PC-3 (cell line): ENCODE data around the gene RASL10A. TPM values are rescaled to one million over a fixed set of nuclear protein-coding genes. Genes with fewer than 3 reads are reported as not detected.
A peak's percentile ranks its signal among the peaks of the same experiment; 100 is the strongest.
"Not testable (repeated sequence)": the region's sequence is repeated elsewhere in the genome, so short reads cannot be mapped to it uniquely, and the experiment has no call there.

Experiments
- ATAC-seq: fragments of 200-7000 bp; cut with Tn5 transposase; 2 replicates; pipeline ENCODE4 v1.9.1; 2020; ENCODE audit warnings: mild to moderate bottlenecking, moderate library complexity
- Bru-seq: library from RNA; stranded (reverse); fragments of 400-500 nt; gene quantifications from one replicate; lab custom pipeline; 2021; lab: Mats Ljungman, UMichigan
- BruChase-seq, 2 experiments: library from RNA; stranded (reverse); fragments of 400-500 nt; gene quantifications; one replicate each; lab custom pipeline; 2021; lab: Mats Ljungman, UMichigan
- BruUV-seq: library from RNA; stranded (reverse); fragments of 400-500 nt; replicated peaks from 2 replicates; lab custom pipeline; 2021; lab: Mats Ljungman, UMichigan
- CTCF ChIA-PET: fragments of 300-600 bp; sonication (Branson Sonifier 250); formaldehyde crosslinking; loops from one replicate; lab custom pipeline; 2022; ENCODE audit warnings: antibody characterized with exemption; lab: Charles Lee
- POLR2A ChIA-PET: fragments of 300-600 bp; sonication (Branson Sonifier 250); formaldehyde crosslinking; loops from one replicate; lab custom pipeline; 2022; ENCODE audit warnings: antibody characterized with exemption; ENCODE audit not compliant: unreplicated experiment; lab: Charles Lee
- DNase-seq: peaks from one replicate; pipeline ENCODE4 v3.0.0-alpha.2; 2015
- H2AFZ ChIP-seq: fragments of 300-600 bp; sonication (generic); 2 replicates; pipeline ENCODE4 v1.6.0; 2016; ENCODE audit warnings: antibody characterized with exemption, low read length
- H3F3A ChIP-seq: fragments of 300-600 bp; sonication (generic); one replicate; pipeline ENCODE4 v1.6.0; 2017; ENCODE audit warnings: antibody characterized with exemption, low read length, control low read depth, mild to moderate bottlenecking; ENCODE audit not compliant: unreplicated experiment
- H3K27ac ChIP-seq: fragments of 300-600 bp; sonication (generic); 2 replicates; pipeline ENCODE4 v1.5.1; 2016; ENCODE audit warnings: mild to moderate bottlenecking, low read length
- H3K27me3 ChIP-seq: fragments of 300-600 bp; sonication (generic); 2 replicates; pipeline ENCODE4 v1.6.1; 2016; ENCODE audit warnings: low read length, mixed read lengths
- H3K36me3 ChIP-seq: fragments of 300-600 bp; sonication (generic); 2 replicates; pipeline ENCODE4 v1.6.1; 2016; ENCODE audit warnings: low read depth, mixed run types, low read length, mixed read lengths
- H3K4me1 ChIP-seq: fragments of 300-600 bp; sonication (generic); 2 replicates; pipeline ENCODE4 v1.5.1; 2016; ENCODE audit warnings: low read length; ENCODE audit not compliant: insufficient read depth
- H3K4me2 ChIP-seq: fragments of 300-600 bp; sonication (generic); 2 replicates; pipeline ENCODE4 v1.6.0; 2016; ENCODE audit warnings: low read length
- H3K4me3 ChIP-seq: fragments of 300-600 bp; sonication (generic); 2 replicates; pipeline ENCODE4 v1.5.1; 2016; ENCODE audit warnings: mild to moderate bottlenecking, low read length, mixed read lengths
- H3K79me2 ChIP-seq: fragments of 300-600 bp; sonication (generic); 2 replicates; pipeline ENCODE4 v1.6.1; 2017; ENCODE audit warnings: low read length, mixed read lengths
- H3K9ac ChIP-seq: fragments of 300-600 bp; sonication (generic); 2 replicates; pipeline ENCODE4 v1.6.0; 2016; ENCODE audit warnings: mild to moderate bottlenecking, low read length
- H3K9me2 ChIP-seq: fragments of 300-600 bp; sonication (generic); replicated peaks from 2 replicates; pipeline ENCODE4 v1.6.1; 2016; ENCODE audit warnings: mixed run types, low read length, mixed read lengths
- H3K9me3 ChIP-seq: fragments of 300-600 bp; sonication (generic); 2 replicates; pipeline ENCODE4 v1.6.1; 2016; ENCODE audit warnings: low read length, mixed read lengths
- H4K20me1 ChIP-seq: fragments of 300-600 bp; sonication (generic); 2 replicates; pipeline ENCODE4 v1.6.1; 2016; ENCODE audit warnings: low read length, mixed read lengths
- EZH2 ChIP-seq: fragments of 300-600 bp; sonication (generic); IDR thresholded peaks from one replicate; pipeline ENCODE4 v1.6.1; 2017; ENCODE audit warnings: antibody characterized with exemption, mild to moderate bottlenecking, low read length; ENCODE audit not compliant: unreplicated experiment
- EZH2phosphoT487 ChIP-seq: fragments of 300-600 bp; sonication (generic); IDR thresholded peaks from 2 replicates; pipeline ENCODE4 v1.6.1; 2018; ENCODE audit warnings: mild to moderate bottlenecking, antibody characterized with exemption, low read length, borderline replicate concordance
- intact Hi-C: fragments of 100-400 bp; cut with micrococcal nuclease; formaldehyde crosslinking; loops from 2 replicates; pipeline ENCODE4 v1.9.0; 2023
- long read RNA-seq: library from polyadenylated mRNA; unstranded; transcript quantifications from one replicate; pipeline ENCODE4 v2.0.0, GENCODE V29; 2021; ENCODE audit not compliant: unreplicated experiment
- total RNA-seq: library from RNA; depleted of rRNA; stranded (reverse); fragments of >200 nt; gene quantifications from 2 replicates; pipeline ENCODE4 v1.2.3, GENCODE V29; 2014; rRNA removed
- TF ChIP-seq, protein P1 (sequence below): fragments of 300-600 bp; sonication (generic); conservative IDR thresholded peaks from 2 replicates; pipeline ENCODE4 v1.5.1; 2017; ENCODE audit warnings: antibody characterized with exemption, low read depth, mild to moderate bottlenecking, low read length

The RASL10A gene, protein sequence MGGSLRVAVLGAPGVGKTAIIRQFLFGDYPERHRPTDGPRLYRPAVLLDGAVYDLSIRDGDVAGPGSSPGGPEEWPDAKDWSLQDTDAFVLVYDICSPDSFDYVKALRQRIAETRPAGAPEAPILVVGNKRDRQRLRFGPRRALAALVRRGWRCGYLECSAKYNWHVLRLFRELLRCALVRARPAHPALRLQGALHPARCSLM
- total RNA-seq, result 1.4 TPM in 1 of 2 replicates, not detected in the other
- percentile 24 among the genes with signal in this experiment for Bru-seq, nascent RNA
- BruChase-seq, experiment 1, labeled RNA remaining after a 6-hour chase, result percentile 37 among the genes with signal in this experiment
- percentile 25 among the genes with signal in this experiment for BruChase-seq, experiment 2, labeled RNA remaining after a 2-hour chase
- long read RNA-seq, result 0 reads

DNA sequence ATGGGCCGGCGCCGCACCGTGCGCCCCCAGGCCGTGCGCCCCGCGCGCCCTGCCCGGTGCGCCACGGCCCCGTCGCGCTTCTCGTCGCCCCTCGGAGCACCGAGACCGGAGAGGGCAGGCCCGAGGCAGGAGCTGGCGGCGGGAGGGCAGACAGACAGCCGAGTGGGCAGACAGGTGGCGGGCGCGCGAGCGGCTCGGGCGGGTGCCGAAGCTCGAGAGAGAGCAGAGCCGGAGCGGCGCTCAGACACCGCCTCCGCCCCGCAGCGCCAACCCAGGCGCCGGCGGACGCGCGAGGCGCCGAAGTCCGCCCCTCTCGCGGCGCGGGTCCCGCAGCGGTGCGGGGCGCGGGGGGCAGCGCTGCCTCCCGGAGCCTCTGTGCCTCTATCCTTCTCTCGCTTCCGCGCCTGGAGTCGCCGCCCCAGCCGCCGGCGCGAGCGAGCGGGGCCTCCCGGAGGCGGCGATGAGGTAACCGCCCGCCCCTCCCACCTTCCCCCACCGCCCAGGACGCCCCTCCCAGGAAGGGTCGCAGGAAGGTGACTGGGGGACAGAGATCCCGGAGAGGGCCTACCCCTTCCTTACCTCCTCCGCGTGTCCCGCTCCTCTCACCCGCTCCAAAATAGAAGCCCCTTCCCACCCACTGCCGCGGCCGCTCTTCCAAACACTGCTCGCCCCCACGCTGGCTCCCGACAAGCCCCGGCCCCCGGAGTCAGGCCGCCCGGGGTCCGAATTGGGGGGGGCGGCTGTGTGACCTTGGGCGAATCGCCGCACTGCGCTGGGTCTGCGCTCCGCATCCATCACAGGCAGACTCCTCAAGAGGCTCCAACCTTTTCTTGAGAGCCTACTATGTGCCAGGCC is at the start of gene RASL10A:
Gene RASL10A (minus strand): TSS at position 412 of the 855 bp plus-strand sequence. CDS start 451 bp downstream, outside the sequence.
- intact Hi-C loops, result no loop called here
- H3K27me3 ChIP-seq, result peaks cover 5% of the 10 kb centered on the region; the same call in 1 of the 2 replicates
- peak within 1 kb of the TSS; percentile 51; the same call in 1 of the 2 replicates for H3K4me3 ChIP-seq

DNA sequence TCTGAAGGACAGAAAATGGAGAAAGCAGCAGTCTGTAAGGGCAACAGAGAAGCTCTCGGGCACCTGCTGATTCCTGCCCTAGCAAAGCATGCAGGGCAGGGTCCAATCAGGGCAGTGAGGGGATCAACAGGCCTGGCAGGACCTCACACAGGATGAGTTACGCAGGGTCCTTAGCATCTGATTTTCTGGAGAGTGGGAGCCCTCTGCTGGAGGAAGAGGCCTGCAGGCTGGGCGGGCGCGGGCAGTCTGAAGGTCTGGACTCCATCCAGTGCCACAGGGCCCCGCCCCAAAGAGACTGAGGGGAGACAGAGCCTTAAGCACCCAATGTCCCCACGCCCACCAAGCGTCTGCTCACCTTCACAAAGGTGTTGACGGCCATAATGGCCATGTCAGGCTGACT is 44.0 kb upstream of the RASL10A start:
- CTCF ChIA-PET, result interaction anchor here (0.6 kb wide), 1 partner anchor 39 kb away, joined by 4 read pairs; no protein-coding TSS in a partner anchor
- Histone ChIP-seq H2AFZ (no peak overlapping the region), H3K36me3 (peaks cover 12% of the 10 kb centered on the region), H3K9me3 (no peaks in the 10 kb centered on the region), H3K4me1 (no peaks in the 10 kb centered on the region), H3F3A (no peaks in the 10 kb centered on the region), H3K4me2 (no peak overlapping the region), H3K27ac (no peak overlapping the region), H3K9ac (no peak overlapping the region), H3K27me3 (no peaks in the 10 kb centered on the region), H4K20me1 (no peaks in the 10 kb centered on the region), H3K4me3 (no peak overlapping the region), H3K79me2 (no peaks in the 10 kb centered on the region), H3K9me2 (no peaks in the 10 kb centered on the region)
- DNase-seq, result peak; percentile 51
- TF ChIP-seq, protein P1, sequence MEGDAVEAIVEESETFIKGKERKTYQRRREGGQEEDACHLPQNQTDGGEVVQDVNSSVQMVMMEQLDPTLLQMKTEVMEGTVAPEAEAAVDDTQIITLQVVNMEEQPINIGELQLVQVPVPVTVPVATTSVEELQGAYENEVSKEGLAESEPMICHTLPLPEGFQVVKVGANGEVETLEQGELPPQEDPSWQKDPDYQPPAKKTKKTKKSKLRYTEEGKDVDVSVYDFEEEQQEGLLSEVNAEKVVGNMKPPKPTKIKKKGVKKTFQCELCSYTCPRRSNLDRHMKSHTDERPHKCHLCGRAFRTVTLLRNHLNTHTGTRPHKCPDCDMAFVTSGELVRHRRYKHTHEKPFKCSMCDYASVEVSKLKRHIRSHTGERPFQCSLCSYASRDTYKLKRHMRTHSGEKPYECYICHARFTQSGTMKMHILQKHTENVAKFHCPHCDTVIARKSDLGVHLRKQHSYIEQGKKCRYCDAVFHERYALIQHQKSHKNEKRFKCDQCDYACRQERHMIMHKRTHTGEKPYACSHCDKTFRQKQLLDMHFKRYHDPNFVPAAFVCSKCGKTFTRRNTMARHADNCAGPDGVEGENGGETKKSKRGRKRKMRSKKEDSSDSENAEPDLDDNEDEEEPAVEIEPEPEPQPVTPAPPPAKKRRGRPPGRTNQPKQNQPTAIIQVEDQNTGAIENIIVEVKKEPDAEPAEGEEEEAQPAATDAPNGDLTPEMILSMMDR, result peak; percentile 74
- TF ChIP-seq EZH2, result no peak
- ATAC-seq, result peak; percentile 87
- intact Hi-C loops, result no loop called here
- POLR2A ChIA-PET, result interaction anchor here (0.7 kb wide), 1 partner anchor 48 kb away, joined by 4 read pairs; no protein-coding TSS in a partner anchor
- BruUV-seq, result no TSS peak

More for the DNA sequence above, at the start of gene RASL10A:
- no peaks in the 10 kb centered on the region for H4K20me1 ChIP-seq
- H3K27ac ChIP-seq, result no peak within 1 kb of the TSS
- H3F3A ChIP-seq, result no peaks in the 10 kb centered on the region
- H3K36me3 ChIP-seq, result no peaks in the 10 kb centered on the region
- DNase-seq (no peak), ATAC-seq (no peak)
- CTCF ChIA-PET, result no interaction called here
- H3K9me2 ChIP-seq, result no peaks in the 10 kb centered on the region
- peak within 1 kb of the TSS; percentile 74 for H3K4me2 ChIP-seq
- peaks cover under 1% of the 10 kb centered on the region; the same call in 1 of the 2 replicates for H3K79me2 ChIP-seq
- TF ChIP-seq, protein P1, result no peak
- TF ChIP-seq EZH2phosphoT487 (no peak), EZH2 (no peak)
- POLR2A ChIA-PET, result no interaction called here
- BruUV-seq, result no TSS peak
- H3K9ac ChIP-seq, result no peak within 1 kb of the TSS
- peaks cover 14% of the 10 kb centered on the region for H3K4me1 ChIP-seq
- peak within 1 kb of the TSS; percentile 55; the same call in 1 of the 2 replicates for H2AFZ ChIP-seq
- no peaks in the 10 kb centered on the region for H3K9me3 ChIP-seq

DNA sequence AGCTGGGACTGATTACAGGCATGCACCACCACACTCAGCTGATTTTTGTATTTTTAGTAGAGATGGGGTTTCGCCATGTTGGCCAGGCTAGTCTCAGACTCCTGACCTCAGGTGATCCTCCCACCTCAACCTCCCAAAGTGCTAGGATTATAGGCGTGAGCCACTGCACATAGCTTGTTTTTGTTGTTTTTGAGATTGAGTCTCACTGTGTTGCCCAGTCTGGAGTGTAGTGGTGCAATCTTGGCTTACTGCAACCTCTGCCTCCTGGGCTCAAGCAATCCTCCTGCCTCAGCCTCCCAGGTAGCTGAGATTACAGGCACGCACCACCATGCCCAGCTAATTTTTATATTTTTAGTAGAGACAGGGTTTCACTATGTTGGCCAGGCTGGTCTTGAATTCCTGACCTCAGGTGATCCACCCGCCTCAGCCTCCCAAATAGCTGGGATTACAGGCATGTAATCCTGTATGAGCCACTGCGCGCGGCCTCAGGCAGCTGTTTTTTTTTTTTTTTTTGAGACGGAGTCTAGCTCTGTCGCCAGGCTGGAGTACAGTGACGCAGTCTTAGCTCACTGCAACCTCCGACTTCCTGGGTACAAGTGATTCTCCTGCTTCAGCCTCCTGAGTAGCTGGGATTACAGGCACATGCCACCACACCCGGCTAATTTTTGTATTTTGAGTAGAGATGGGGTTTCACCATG is 41.8 kb upstream of the RASL10A start:
- H3F3A ChIP-seq, H3K27me3 ChIP-seq, ATAC-seq, H3K9ac ChIP-seq, BruUV-seq, H3K4me1 ChIP-seq, POLR2A ChIA-PET, H3K4me2 ChIP-seq, H2AFZ ChIP-seq, H3K4me3 ChIP-seq, H3K27ac ChIP-seq, H3K79me2 ChIP-seq, H3K9me3 ChIP-seq, H3K9me2 ChIP-seq, H4K20me1 ChIP-seq, DNase-seq, intact Hi-C loops: not testable (repeated sequence)
- peaks cover 12% of the 10 kb centered on the region for H3K36me3 ChIP-seq
- CTCF ChIA-PET, result interaction anchor here (0.6 kb wide), 1 partner anchor 55 kb away, joined by 5 read pairs; no protein-coding TSS in a partner anchor
